ENCODE measurements around the gene RDX.

GRCh38 chr11:110156503-110156902, 139.9 kb downstream of the RDX start:
- TF ChIP-seq, protein P1, sequence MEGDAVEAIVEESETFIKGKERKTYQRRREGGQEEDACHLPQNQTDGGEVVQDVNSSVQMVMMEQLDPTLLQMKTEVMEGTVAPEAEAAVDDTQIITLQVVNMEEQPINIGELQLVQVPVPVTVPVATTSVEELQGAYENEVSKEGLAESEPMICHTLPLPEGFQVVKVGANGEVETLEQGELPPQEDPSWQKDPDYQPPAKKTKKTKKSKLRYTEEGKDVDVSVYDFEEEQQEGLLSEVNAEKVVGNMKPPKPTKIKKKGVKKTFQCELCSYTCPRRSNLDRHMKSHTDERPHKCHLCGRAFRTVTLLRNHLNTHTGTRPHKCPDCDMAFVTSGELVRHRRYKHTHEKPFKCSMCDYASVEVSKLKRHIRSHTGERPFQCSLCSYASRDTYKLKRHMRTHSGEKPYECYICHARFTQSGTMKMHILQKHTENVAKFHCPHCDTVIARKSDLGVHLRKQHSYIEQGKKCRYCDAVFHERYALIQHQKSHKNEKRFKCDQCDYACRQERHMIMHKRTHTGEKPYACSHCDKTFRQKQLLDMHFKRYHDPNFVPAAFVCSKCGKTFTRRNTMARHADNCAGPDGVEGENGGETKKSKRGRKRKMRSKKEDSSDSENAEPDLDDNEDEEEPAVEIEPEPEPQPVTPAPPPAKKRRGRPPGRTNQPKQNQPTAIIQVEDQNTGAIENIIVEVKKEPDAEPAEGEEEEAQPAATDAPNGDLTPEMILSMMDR (IDR thresholded peaks at IDR 0.05; ENCODE audit: borderline replicate concordance, extremely low read depth, low read length, poor library complexity, severe bottlenecking) = no peak
- no peak for TF ChIP-seq EZH2 (IDR thresholded peaks at IDR 0.05; ENCODE audit: borderline replicate concordance, low read depth, low read length, severe bottlenecking)

Measured in DND-41 (cell line).